ENCODE data around the gene PDX1.

GRCh38 chr13:27925220-27925991 lies 5.6 kb downstream of the PDX1 start:
- TF ChIP-seq EZH2 (IDR thresholded peaks at IDR 0.05; ENCODE audit: low read depth) (no peak), CTCF (conservative IDR thresholded peaks at IDR 0.05) (no peak)
